NCI-H2081 treated with DMSO at 0.1 percent for 48 hours (cell line): ENCODE results near the gene SIPA1L3.
"Not testable (repeated sequence)": the region's sequence is repeated elsewhere in the genome, so short reads cannot be mapped to it uniquely, and the experiment has no call there.

Experiments
- DNase-seq: peaks from one replicate; lab custom pipeline; 2025; lab: John Stamatoyannopoulos, UW

SIPA1L3 gene

DNA sequence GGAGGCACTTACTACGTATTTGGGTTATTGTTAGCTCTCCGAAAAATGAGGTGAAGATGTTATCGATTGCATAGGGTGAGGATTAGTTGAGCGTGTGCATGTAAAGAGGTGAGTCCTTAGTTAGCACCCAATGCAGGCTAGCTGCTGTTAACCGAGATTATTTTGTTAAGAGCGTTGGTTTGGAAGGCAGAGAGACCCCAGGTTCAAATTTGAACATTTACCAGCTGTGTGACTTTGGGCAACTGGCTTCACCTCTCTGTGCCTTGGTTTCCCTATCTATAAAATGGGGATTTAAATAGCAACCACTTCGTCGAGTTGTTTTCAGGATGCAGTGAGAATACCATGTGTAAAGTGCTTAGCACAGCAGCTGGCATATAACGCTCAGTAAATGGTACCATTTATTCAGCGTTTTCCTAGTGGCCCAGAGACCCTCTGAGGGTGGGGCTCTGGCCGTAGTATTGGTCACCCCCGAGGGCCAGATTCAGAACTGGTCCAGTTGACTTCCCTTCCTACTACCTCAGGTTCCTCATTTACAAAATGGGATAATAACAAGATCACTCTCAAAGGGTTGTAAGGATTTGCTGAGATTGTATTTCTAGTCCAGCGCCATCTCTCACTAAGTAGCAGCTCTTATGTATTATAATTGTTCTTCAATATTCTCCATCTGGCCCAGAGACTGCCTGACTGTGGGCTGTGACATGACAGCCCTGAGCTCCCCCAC is 887 bp downstream of the SIPA1L3 start:
- DNase-seq: no peak

GRCh38 chr19:37909661-37910199 is 2.7 kb downstream of the SIPA1L3 start:
- DNase-seq: no peak

DNA sequence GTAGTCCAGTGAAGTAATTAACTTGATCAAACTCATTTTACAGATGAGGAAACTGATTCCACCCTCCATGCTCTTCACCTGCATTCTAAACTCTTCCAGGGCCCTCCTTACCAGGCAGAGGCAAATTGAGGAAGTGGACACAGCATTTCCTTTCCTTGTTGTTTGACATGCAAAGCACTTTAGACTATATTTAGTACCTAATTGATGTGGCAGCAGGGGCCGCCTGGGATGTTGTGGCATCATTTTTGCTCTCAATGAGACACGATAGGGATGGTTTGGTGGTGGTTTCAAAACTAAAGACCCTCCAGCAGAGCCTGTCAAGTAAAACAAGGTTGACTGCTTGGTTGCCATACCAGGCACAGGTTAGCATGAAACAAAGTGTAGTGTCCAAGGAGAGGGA is 7.9 kb downstream of the SIPA1L3 start:
- peak; percentile 25 for DNase-seq

DNA sequence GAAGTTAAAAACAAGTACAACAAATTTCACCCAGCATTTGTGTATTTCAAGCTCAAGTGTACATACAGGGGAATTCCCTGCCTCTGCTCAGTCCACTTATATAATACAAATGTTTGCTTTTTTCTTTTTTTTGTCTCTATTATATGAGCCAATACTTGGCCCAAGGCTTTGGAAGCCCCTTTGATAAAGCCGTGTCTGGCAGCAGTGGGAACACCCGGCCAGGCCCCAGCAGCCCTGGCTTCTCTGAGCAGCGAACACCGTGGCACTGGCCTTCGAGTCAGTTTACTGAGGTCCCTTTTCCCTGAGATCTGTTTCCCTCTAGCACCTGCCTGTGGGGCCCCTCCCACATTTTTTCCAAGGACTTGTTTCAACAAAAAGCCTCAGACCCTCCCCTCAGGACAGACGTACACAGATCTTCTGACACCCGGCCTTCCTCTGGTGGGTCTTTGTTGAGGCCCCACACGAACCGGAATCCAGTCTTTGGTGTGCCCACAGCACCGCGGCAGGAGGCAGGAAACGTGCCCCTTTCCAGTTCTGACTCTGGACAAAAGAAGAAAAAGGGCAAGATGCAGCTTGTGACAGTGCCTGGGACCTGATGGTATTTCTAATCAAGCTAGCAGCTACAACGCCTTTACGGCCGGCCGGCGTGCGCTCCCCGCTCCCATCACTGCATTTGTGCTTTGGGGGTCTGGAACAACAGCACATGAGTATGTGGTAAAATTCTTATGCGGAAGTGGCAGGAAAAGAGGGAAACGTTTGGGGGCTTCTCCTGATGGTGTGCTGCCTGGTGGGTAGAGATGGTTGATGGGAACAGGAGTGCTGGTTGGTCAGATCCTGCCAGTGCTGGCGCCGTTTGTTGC is 13.8 kb downstream of the SIPA1L3 start:
- no peak for DNase-seq

GRCh38 chr19:37924573-37924972 is 17.6 kb downstream of the SIPA1L3 start:
- not testable (repeated sequence) for DNase-seq

DNA sequence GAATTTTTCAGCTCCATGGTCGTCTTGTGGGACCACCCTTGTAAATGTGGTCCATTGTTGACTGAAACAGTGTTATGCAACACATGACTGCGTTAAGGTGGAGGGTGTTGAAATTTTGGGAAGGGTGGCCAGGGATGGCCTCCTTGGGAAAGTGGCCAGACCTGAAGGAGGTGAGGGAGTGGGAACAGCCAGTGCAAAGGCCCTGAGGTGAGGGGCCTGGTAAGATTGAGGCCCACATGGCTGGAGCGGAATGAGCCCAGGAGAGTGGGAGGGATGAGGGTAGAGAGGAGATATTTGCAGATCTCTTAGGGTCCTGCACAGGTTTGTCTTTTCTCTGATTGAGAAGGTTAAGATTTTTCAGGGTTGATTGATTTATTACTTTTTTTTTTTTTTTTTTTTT is 18.2 kb downstream of the SIPA1L3 start:
- no peak for DNase-seq

GRCh38 chr19:37926255-37926654 is 19.2 kb downstream of the SIPA1L3 start:
- DNase-seq: no peak

- DNase-seq: no peak
Observed at GRCh38 chr19:37926711-37927110, 19.7 kb downstream of the SIPA1L3 start.

DNA sequence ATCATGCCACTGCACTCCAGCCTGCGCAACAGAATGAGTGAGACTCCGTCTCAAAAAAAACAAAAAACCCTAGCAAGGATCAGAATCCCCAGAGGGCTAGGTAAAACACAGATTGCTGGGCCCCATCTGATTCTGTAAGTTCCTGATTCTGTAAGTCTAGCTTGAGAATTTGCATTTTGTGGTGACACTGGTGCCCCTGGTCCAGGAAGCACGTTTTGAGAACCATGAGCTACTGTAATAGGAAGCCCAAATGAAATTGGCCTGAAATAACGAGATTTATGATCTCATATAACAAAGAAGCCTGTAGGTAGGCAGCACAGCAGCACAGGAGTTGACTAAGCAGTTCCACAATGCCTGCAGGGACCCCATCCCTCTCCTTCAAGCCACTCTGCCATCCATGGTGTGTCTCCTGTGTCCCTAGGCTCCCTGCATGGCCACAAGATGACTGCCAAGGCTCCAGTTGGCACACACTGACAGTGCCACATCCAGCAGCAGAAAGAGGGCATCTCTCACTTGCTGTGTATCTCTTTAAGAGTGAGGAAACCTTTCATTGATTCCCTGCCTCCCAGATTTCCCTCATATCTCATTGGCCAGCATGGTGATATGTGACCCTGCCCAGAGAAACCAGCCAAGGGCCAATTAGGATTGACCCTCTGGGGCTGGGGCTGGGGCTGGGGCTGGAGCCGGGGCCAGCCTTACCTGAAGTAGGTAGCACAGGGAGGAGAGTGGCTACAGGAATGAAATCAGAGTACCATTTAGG is 21.7 kb downstream of the SIPA1L3 start:
- DNase-seq: no peak

- no peak for DNase-seq
Observed at GRCh38 chr19:37929355-37929923, 22.4 kb downstream of the SIPA1L3 start.

- no peak for DNase-seq
Observed at GRCh38 chr19:37930416-37930815, 23.4 kb downstream of the SIPA1L3 start.

DNA sequence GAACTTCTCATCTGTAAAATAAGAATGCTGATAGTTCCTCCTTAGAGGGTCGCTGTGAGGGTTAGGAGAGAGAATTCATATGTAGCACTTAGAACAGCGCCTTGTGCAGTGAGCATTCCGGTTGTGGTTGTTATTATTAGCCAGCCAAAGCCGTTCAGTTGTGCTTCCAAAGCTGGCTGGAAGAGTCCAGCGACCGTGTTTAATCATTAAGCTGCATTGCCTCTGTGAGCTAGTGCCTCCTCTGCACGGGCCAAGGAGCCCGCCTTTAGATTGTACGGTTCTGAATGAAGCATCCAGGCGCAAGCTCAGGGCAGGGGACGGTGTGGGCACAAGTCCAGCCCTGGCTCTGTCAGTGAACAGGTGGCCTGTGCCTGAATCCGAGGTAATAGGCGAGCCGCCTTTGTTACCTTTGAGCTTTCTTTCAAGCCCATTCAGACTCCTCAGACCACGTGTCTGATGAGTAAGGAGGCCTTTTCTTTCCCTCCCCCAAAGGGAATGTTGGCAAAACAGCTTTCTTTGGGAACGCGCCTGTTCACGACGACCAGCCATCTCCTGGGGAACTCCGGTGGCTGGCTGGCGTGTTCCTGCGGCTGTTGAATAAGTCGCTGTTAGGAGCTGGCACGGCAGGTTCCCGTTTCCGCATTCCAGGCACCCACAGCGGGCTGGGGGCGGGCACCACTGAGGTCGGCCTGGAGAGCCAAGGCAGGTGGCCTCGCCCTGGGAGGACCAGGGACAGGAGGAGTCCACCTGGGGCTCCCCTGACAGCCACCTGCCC is 25.1 kb downstream of the SIPA1L3 start:
- peak; percentile 87 for DNase-seq

DNA sequence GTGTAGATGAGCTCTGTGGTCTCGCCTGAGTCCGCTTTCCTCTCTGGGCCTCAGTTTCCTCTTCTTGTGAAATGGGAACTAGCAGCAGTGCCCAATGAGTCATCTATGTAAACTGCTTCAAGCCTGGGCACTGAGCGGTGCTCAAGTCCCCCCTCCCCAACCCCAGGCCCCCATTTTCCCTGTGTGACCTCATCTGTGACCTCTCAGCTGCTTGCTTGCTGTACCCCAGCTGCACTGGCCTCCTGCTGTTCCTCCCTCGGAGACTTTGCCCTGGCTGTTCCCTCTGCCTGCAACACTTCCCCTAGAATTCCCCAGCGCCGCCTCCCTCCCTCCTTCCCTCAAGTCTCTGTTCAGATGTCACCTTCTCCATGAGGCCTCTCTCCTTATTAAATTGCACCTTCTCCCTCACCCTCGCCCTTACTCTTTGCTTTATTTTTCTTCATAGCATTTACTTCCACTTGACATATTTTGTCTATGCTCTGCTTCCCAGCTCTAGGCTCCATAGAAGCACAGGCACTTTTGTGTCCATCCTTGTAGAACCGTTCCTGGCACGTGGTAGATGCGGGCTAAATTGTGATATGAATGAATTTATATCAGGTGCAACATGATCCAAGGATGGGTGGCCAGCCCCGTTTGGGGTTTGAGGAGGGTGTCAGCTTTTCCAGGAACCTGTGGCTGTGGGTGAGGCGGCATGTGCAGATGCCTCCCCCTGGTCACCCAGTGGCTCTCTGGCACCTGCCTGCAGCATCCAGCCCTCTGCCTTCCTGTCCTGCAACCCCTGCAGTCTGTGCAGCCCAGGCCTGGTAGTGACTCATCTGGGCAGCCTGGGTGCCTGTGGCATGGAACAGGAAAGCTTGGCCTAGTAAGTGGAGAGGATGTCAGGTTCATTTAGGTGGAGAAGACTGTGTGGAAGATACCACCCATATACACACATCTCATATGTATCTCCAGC is 26.3 kb downstream of the SIPA1L3 start:
- DNase-seq: no peak

GRCh38 chr19:37933937-37934358 is 26.9 kb downstream of the SIPA1L3 start:
- no peak for DNase-seq

- DNase-seq: no peak
Observed at GRCh38 chr19:37935341-37935740, 28.3 kb downstream of the SIPA1L3 start.

DNA sequence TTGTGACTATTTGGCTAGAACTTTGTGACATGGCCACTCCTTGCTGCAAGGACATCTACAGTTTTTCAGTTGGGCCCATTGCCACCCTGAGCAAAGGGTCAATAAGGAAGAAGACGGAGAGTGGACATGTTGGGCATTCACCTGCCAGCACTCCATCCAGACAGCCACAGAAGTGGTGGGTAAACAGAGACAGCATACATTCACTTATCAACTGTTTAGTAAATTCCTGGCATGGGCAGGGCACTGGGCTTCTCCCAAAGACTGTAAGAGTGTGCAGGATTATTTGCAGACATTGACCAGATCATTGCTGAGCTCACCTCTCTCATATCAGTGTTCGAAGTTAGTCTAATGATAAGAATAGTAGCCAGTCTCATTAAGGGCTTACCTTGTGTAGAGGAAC is 29.2 kb downstream of the SIPA1L3 start:
- no peak for DNase-seq

GRCh38 chr19:37936886-37937285 is 29.9 kb downstream of the SIPA1L3 start:
- DNase-seq: no peak

GRCh38 chr19:37938353-37938752 is 31.3 kb downstream of the SIPA1L3 start:
- DNase-seq: no peak

- DNase-seq: no peak
Observed at GRCh38 chr19:37941782-37942515, 34.9 kb downstream of the SIPA1L3 start.
